ENCODE data around the gene CCDC32. TPM values are rescaled to one million over a fixed set of nuclear protein-coding genes. Genes with fewer than 3 reads are reported as not detected.

CCDC32 gene
- total RNA-seq (2022; extraction: Qiagen RNA extraction), result 10.9 to 20.7 TPM (median 11.0 TPM) in 5 replicates

GRCh38 chr15:40564591-40565332 lies at the start of gene CCDC32:
CCDC32 (minus strand) TSS chr15:40565042; CDS start chr15:40563015, 2,027 bp downstream.

GRCh38 chr15:40593588-40594428 lies 29.0 kb upstream of the CCDC32 start, which contains the start of gene KNL1:
KNL1 (plus strand) TSS chr15:40594249; CDS start chr15:40602932, 8,683 bp downstream.

GRCh38 chr15:40569129-40569953 lies 4.5 kb upstream of the CCDC32 start, which contains the start of gene RPUSD2:
RPUSD2 (plus strand) TSS chr15:40569299; CDS start chr15:40569338, 39 bp downstream.

Other genes with a start within 250 kb of the CCDC32 start
- gene INAFM2, start 241.3 kb downstream of the CCDC32 start, total RNA-seq (2022; extraction: Qiagen RNA extraction), result 6.2 to 8.2 TPM (median 7.0 TPM) in 5 replicates
- gene CCDC9B, start 224.1 kb downstream of the CCDC32 start, total RNA-seq (2022; extraction: Qiagen RNA extraction), result 13.0 to 26.8 TPM (median 19.2 TPM) in 5 replicates
- not detected in 5 replicates for gene PHGR1, start 214.0 kb downstream of the CCDC32 start, total RNA-seq (2022; extraction: Qiagen RNA extraction)
- 1.1 to 1.9 TPM (median 1.5 TPM) in 5 replicates for gene DISP2, start 206.8 kb downstream of the CCDC32 start, total RNA-seq (2022; extraction: Qiagen RNA extraction)
- gene KNSTRN, start 182.3 kb downstream of the CCDC32 start, total RNA-seq (2022; extraction: Qiagen RNA extraction), result 44.0 to 51.2 TPM (median 47.6 TPM) in 5 replicates
- gene IVD, start 159.2 kb downstream of the CCDC32 start, total RNA-seq (2022; extraction: Qiagen RNA extraction), result 9.3 to 13.5 TPM (median 12.0 TPM) in 5 replicates
- 9.4 to 11.6 TPM (median 11.2 TPM) in 5 replicates for gene BAHD1, start 124.1 kb downstream of the CCDC32 start, total RNA-seq (2022; extraction: Qiagen RNA extraction)
- 14.0 to 20.1 TPM (median 17.6 TPM) in 5 replicates for gene CHST14, start 94.1 kb downstream of the CCDC32 start, total RNA-seq (2022; extraction: Qiagen RNA extraction)
- 13.0 to 15.6 TPM (median 15.3 TPM) in 5 replicates for gene RPUSD2, start 4.3 kb upstream of the CCDC32 start, total RNA-seq (2022; extraction: Qiagen RNA extraction)
- gene KNL1, start 29.2 kb upstream of the CCDC32 start, total RNA-seq (2022; extraction: Qiagen RNA extraction), result 5.3 to 8.7 TPM (median 8.0 TPM) in 5 replicates
- 17.7 to 23.7 TPM (median 20.5 TPM) in 5 replicates for gene RAD51, start 130.1 kb upstream of the CCDC32 start, total RNA-seq (2022; extraction: Qiagen RNA extraction)
- gene RMDN3, start 190.2 kb upstream of the CCDC32 start, total RNA-seq (2022; extraction: Qiagen RNA extraction), result 21.6 to 24.4 TPM (median 22.1 TPM) in 5 replicates
- gene GCHFR, start 199.0 kb upstream of the CCDC32 start, total RNA-seq (2022; extraction: Qiagen RNA extraction), result 6.0 to 7.9 TPM (median 7.0 TPM) in 5 replicates
- gene C15orf62, start 204.9 kb upstream of the CCDC32 start, total RNA-seq (2022; extraction: Qiagen RNA extraction), result 0.04 to 0.10 TPM (median 0.05 TPM) in 3 of 5 replicates, not detected in the others
- 13.8 to 16.5 TPM (median 16.1 TPM) in 5 replicates for gene ZFYVE19, start 242.0 kb upstream of the CCDC32 start, total RNA-seq (2022; extraction: Qiagen RNA extraction)
- 21.1 to 28.9 TPM (median 25.8 TPM) in 5 replicates for gene DNAJC17, start 242.4 kb upstream of the CCDC32 start, total RNA-seq (2022; extraction: Qiagen RNA extraction)